ENCODE results near the gene PLPPR3. TPM values are rescaled to one million over a fixed set of nuclear protein-coding genes. Genes with fewer than 3 reads are reported as not detected.
A peak's percentile ranks its signal among the peaks of the same experiment; 100 is the strongest.

PLPPR3 gene
- total and polyA plus RNA-seq, 9 of the 15 experiments (the other 6 are each of a cell fraction or from before 2014, with no cell fraction given): 0.01 to 48.2 (median 8.6) TPM

DNA sequence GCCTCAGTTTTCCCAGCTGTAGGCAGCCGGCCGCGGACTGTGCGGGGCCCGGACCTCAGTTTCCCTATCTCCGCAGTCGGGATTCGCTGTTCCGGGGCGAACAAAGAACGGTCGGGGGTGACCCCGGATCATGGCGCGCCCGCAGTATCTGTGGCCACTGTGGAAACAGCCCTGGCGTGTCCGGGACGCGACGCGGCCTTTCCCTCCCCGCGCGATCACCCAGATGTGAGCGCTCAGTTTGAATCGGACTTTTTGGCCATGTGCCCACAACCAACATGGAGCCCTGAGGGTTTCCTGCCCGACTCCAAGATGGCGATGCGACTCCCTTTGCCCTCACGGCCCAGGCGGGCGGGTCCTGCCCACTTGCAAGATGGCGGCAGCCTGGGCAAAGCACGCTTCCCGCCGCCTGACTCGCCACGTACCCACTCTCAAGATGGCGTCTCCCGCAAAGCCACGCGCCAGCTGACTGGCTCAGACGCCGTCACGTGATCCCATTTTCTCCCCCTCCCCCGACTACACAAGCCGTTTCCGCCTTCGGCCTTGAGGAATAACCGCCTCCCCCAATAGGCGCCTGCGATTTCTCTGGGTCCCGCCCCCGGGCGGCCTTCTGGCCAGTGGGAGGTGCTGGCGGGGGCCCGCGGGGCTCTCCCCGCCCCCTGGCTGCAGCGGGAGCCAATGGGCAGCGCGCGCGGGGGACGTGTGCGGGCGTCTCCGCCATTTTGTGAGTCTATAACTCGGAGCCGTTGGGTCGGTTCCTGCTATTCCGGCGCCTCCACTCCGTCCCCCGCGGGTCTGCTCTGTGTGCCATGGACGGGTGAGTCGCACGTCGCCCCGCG is 24.8 kb downstream of the PLPPR3 start, which contains the start of gene PTBP1 (continued):
- no peak; the same call in 1 of the 2 replicates for TF ChIP-seq KAT7 (CRISPR knock-in tag; IDR thresholded peaks at IDR 0.05; ENCODE audit: borderline replicate concordance)
- no peak for TF ChIP-seq ZNF133 (CRISPR knock-in tag; IDR thresholded peaks at IDR 0.05)
- TF ChIP-seq SRF (CRISPR knock-in tag; IDR thresholded peaks at IDR 0.05): no peak
- TF ChIP-seq, protein P1, sequence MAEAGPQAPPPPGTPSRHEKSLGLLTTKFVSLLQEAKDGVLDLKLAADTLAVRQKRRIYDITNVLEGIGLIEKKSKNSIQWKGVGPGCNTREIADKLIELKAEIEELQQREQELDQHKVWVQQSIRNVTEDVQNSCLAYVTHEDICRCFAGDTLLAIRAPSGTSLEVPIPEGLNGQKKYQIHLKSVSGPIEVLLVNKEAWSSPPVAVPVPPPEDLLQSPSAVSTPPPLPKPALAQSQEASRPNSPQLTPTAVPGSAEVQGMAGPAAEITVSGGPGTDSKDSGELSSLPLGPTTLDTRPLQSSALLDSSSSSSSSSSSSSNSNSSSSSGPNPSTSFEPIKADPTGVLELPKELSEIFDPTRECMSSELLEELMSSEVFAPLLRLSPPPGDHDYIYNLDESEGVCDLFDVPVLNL (CRISPR knock-in tag; IDR thresholded peaks at IDR 0.05; ENCODE audit: low read depth): peak; percentile 93
- TF ChIP-seq, protein P2, sequence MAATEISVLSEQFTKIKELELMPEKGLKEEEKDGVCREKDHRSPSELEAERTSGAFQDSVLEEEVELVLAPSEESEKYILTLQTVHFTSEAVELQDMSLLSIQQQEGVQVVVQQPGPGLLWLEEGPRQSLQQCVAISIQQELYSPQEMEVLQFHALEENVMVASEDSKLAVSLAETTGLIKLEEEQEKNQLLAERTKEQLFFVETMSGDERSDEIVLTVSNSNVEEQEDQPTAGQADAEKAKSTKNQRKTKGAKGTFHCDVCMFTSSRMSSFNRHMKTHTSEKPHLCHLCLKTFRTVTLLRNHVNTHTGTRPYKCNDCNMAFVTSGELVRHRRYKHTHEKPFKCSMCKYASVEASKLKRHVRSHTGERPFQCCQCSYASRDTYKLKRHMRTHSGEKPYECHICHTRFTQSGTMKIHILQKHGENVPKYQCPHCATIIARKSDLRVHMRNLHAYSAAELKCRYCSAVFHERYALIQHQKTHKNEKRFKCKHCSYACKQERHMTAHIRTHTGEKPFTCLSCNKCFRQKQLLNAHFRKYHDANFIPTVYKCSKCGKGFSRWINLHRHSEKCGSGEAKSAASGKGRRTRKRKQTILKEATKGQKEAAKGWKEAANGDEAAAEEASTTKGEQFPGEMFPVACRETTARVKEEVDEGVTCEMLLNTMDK (IDR thresholded peaks at IDR 0.05; ENCODE audit: borderline replicate concordance, insufficient read depth, low read depth, low read length, poor library complexity, severe bottlenecking): no peak
- TF ChIP-seq SPI1 (IDR thresholded peaks at IDR 0.05; ENCODE audit: borderline replicate concordance, low read depth, low read length): no peak
- TF ChIP-seq SMARCA5 (IDR thresholded peaks at IDR 0.05): no peak
- peak; percentile 38 for TF ChIP-seq MYNN (IDR thresholded peaks at IDR 0.05)
- TF ChIP-seq MYNN (CRISPR knock-in tag; IDR thresholded peaks at IDR 0.05): no peak
- no peak for TF ChIP-seq CBX1 (IDR thresholded peaks at IDR 0.05; ENCODE audit: low read depth)
- no peak for TF ChIP-seq KLF10 (CRISPR knock-in tag; IDR thresholded peaks at IDR 0.05)
- TF ChIP-seq, protein P3, sequence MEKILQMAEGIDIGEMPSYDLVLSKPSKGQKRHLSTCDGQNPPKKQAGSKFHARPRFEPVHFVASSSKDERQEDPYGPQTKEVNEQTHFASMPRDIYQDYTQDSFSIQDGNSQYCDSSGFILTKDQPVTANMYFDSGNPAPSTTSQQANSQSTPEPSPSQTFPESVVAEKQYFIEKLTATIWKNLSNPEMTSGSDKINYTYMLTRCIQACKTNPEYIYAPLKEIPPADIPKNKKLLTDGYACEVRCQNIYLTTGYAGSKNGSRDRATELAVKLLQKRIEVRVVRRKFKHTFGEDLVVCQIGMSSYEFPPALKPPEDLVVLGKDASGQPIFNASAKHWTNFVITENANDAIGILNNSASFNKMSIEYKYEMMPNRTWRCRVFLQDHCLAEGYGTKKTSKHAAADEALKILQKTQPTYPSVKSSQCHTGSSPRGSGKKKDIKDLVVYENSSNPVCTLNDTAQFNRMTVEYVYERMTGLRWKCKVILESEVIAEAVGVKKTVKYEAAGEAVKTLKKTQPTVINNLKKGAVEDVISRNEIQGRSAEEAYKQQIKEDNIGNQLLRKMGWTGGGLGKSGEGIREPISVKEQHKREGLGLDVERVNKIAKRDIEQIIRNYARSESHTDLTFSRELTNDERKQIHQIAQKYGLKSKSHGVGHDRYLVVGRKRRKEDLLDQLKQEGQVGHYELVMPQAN (IDR thresholded peaks at IDR 0.05; ENCODE audit: borderline replicate concordance): no peak; the same call in 1 of the 2 replicates
- TF ChIP-seq ZNF766 (CRISPR knock-in tag; conservative IDR thresholded peaks at IDR 0.05): peak; percentile 98
- TF ChIP-seq ZNF239 (CRISPR knock-in tag; IDR thresholded peaks at IDR 0.05): peak; percentile 73
- TF ChIP-seq, protein P4, sequence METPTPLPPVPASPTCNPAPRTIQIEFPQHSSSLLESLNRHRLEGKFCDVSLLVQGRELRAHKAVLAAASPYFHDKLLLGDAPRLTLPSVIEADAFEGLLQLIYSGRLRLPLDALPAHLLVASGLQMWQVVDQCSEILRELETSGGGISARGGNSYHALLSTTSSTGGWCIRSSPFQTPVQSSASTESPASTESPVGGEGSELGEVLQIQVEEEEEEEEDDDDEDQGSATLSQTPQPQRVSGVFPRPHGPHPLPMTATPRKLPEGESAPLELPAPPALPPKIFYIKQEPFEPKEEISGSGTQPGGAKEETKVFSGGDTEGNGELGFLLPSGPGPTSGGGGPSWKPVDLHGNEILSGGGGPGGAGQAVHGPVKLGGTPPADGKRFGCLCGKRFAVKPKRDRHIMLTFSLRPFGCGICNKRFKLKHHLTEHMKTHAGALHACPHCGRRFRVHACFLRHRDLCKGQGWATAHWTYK (CRISPR knock-in tag; IDR thresholded peaks at IDR 0.05): peak; percentile 91
- peak; percentile 76 to 77 for TF ChIP-seq NRF1 (conservative IDR thresholded peaks at IDR 0.05 in 1 of 2, IDR thresholded peaks at IDR 0.05 in 1 of 2)
- TF ChIP-seq CBFA2T3 (IDR thresholded peaks at IDR 0.05): no peak; the same call in 1 of the 2 replicates
- TF ChIP-seq, protein P5, sequence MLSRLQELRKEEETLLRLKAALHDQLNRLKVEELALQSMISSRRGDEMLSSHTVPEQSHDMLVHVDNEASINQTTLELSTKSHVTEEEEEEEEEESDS (CRISPR knock-in tag; IDR thresholded peaks at IDR 0.05): no peak
- peak; percentile 96 for TF ChIP-seq HCFC1 (IDR thresholded peaks at IDR 0.05; ENCODE audit: low read depth, low read length)
- no peak for TF ChIP-seq KDM1A (IDR thresholded peaks at IDR 0.05)
- TF ChIP-seq PRMT5 (CRISPR knock-in tag; IDR thresholded peaks at IDR 0.05): no peak
- TF ChIP-seq TARDBP (IDR thresholded peaks at IDR 0.05): peak; percentile 60; the same call in 1 of the 2 replicates
- TF ChIP-seq ZNF212 (CRISPR knock-in tag; IDR thresholded peaks at IDR 0.05): no peak

Measured in K562 (cell line).